HEK293T (cell line): ENCODE measurements around the gene CHMP5.
A peak's percentile ranks its signal among the peaks of the same experiment; 100 is the strongest.

Experiments
- CTCF ChIA-PET: fragments of 350-600 bp; formaldehyde crosslinking; extraction: SDS; loops from one replicate; lab custom pipeline; 2021; ENCODE audit warnings: antibody characterized with exemption, inconsistent platforms; lab: Yijun Ruan, JAX
- POLR2A ChIA-PET: fragments of 350-600 bp; formaldehyde crosslinking; extraction: SDS; loops from one replicate; lab custom pipeline; 2020; ENCODE audit warnings: antibody characterized with exemption, inconsistent platforms; lab: Yijun Ruan, JAX
- DNase-seq: peaks from one replicate; pipeline ENCODE4 v3.0.0; 2012; ENCODE audit warnings: mixed read lengths; ENCODE audit errors: extremely low spot score
- ARNT ChIP-seq: fragments of 450-650 bp; IDR thresholded peaks from 2 replicates; pipeline ENCODE4 v1.6.1; 2017; ENCODE audit warnings: mild to moderate bottlenecking
- BHLHE40 ChIP-seq: fragments of 450-650 bp; IDR thresholded peaks from 2 replicates; pipeline ENCODE4 v1.6.1; 2016; ENCODE audit warnings: mild to moderate bottlenecking, moderate library complexity, borderline replicate concordance
- CTBP1 ChIP-seq: fragments of 450-650 bp; IDR thresholded peaks from 2 replicates; pipeline ENCODE4 v1.6.1; 2016; ENCODE audit warnings: borderline replicate concordance
- ELF4 ChIP-seq: fragments of 450-650 bp; IDR thresholded peaks from 2 replicates; pipeline ENCODE4 v1.6.1; 2017; ENCODE audit warnings: antibody characterized with exemption
- FOXA1 ChIP-seq: fragments of 450-650 bp; IDR thresholded peaks from 2 replicates; pipeline ENCODE4 v1.6.1; 2016; ENCODE audit warnings: mild to moderate bottlenecking
- FOXK2 ChIP-seq: fragments of 450-650 bp; IDR thresholded peaks from 2 replicates; pipeline ENCODE4 v1.6.1; 2016; ENCODE audit warnings: mild to moderate bottlenecking
- FOXM1 ChIP-seq: fragments of 450-650 bp; IDR thresholded peaks from 2 replicates; pipeline ENCODE4 v1.6.1; 2017; ENCODE audit warnings: mild to moderate bottlenecking, borderline replicate concordance
- HDGF ChIP-seq: fragments of 450-650 bp; IDR thresholded peaks from 2 replicates; pipeline ENCODE4 v1.6.1; 2017; ENCODE audit warnings: antibody characterized with exemption, borderline replicate concordance
- L3MBTL2 ChIP-seq: fragments of 450-650 bp; conservative IDR thresholded peaks from 2 replicates; pipeline ENCODE4 v1.6.1; 2016; ENCODE audit warnings: mild to moderate bottlenecking
- LEF1 ChIP-seq: fragments of 450-650 bp; IDR thresholded peaks from 2 replicates; pipeline ENCODE4 v1.6.1; 2017; ENCODE audit warnings: mild to moderate bottlenecking, borderline replicate concordance
- NFRKB ChIP-seq: fragments of 450-650 bp; IDR thresholded peaks from 2 replicates; pipeline ENCODE4 v1.6.1; 2016; ENCODE audit warnings: mild to moderate bottlenecking, moderate library complexity
- SP1 ChIP-seq: fragments of 450-650 bp; IDR thresholded peaks from 2 replicates; pipeline ENCODE4 v1.6.1; 2017
- SUZ12 ChIP-seq: fragments of 450-650 bp; IDR thresholded peaks from 2 replicates; pipeline ENCODE4 v1.6.1; 2016; ENCODE audit warnings: mild to moderate bottlenecking
- TARDBP ChIP-seq: fragments of 450-650 bp; IDR thresholded peaks from 2 replicates; pipeline ENCODE4 v1.6.1; 2016
- ZNF384 ChIP-seq: fragments of 450-650 bp; IDR thresholded peaks from 2 replicates; pipeline ENCODE4 v1.6.1; 2016
- TF ChIP-seq, protein P1 (sequence below): fragments of 450-650 bp; IDR thresholded peaks from 2 replicates; pipeline ENCODE4 v1.6.1; 2016

The CHMP5 gene

DNA sequence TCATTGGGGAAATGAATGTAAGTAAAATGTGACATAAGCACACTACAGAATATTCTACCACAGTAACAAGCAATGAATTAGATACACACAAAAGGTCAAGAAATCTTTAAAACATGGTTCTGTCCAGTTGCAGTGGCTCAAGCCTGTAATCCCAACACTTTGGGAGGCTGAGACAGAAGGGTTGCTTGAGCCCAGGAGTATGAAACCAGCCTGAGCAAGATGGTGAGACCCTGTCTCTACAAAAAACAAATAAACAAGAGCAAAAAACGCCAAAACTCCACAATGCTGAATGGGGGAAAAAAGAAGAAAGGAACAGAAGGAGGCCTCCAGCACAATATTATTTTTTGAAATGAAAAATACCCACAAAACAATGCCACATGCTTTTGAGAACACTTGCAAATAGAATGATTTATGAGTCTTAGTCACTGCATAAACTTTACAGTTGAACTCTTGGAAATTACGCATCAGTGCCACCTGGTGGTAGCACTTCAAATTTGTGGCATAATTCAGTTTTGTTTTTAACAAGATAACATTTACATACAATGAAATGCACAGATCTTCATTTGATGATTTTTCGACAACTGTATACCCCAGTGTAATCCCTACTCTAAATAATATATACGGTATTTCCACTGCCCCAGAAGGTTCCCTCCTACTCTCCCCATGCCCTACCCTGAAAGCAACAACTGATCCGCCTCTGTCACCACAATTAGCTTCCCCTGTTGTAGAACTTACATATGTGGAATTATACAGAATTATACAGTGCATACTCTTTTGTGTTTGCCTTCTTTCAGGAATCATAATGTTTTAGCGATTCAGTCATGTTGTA is 39.3 kb upstream of the CHMP5 start:
- no peak for TF ChIP-seq TARDBP
- TF ChIP-seq, protein P1, sequence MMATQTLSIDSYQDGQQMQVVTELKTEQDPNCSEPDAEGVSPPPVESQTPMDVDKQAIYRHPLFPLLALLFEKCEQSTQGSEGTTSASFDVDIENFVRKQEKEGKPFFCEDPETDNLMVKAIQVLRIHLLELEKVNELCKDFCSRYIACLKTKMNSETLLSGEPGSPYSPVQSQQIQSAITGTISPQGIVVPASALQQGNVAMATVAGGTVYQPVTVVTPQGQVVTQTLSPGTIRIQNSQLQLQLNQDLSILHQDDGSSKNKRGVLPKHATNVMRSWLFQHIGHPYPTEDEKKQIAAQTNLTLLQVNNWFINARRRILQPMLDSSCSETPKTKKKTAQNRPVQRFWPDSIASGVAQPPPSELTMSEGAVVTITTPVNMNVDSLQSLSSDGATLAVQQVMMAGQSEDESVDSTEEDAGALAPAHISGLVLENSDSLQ = peak; percentile 96
- ChIA-PET POLR2A (no interaction called here), CTCF (interaction anchor here (0.6 to 0.9 kb wide), 3 partner anchors 143 to 146 kb away, joined by 3 read pairs; no protein-coding TSS in a partner anchor)
- DNase-seq = peak; percentile 60

DNA sequence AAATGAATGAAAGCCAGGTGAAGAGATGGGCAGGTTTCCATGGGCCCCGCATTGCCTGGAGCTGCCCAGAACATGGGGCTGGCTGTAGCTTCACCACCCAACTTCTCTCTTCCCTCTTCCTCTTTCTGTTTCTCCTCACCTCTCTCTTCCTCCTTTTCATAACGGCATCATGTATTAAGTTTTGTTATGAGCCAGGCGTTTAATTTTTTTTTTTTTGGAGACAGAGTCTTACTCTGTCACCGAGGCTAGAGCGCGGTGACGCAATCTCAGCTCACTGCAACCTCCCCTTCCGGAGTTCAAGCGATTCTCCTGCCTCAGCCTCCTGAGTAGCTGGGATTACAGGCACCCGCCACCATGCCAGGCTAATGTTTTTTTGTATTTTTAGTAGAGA is 37.8 kb upstream of the CHMP5 start:
- no peak for TF ChIP-seq ELF4
- no peak for TF ChIP-seq FOXM1
- no peak for TF ChIP-seq SUZ12
- TF ChIP-seq HDGF = no peak
- TF ChIP-seq ZNF384 = no peak
- TF ChIP-seq BHLHE40 = no peak
- TF ChIP-seq, protein P1 = no peak
- TF ChIP-seq CTBP1 = no peak
- no peak for TF ChIP-seq ARNT
- no peak for TF ChIP-seq FOXK2
- TF ChIP-seq TARDBP = no peak
- ChIA-PET CTCF (interaction anchor here (0.6 to 1.1 kb wide), 3 partner anchors 8 to 54 kb away, joined by 3 read pairs; no protein-coding TSS in a partner anchor), POLR2A (interaction anchor here (0.8 kb wide), 1 partner anchor 145 kb away, joined by 3 read pairs; no protein-coding TSS in a partner anchor)
- no peak for DNase-seq

DNA sequence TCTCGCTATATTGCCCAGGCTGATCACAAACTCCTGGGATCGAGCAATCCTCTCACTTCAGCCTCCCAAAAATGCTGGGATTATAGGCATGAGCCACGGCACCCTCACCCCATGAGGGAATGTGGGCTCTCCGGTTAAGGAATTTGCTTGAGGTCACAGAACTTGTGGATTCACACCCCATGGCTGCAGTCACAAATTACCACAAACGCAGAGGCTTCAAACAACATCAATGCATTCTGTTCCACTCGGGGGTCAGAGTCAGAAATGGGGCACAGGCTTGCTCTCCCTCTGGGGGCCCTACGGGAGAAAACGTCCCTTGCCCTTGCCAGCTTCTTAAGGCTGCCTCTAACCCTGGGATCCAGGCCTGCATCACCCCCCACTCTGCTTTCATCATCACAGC is 37.1 kb upstream of the CHMP5 start:
- CTCF ChIA-PET = interaction anchor here (0.6 to 1.1 kb wide), 2 partner anchors 35 to 55 kb away, joined by 3 read pairs; no protein-coding TSS in a partner anchor
- POLR2A ChIA-PET = no interaction called here

DNA sequence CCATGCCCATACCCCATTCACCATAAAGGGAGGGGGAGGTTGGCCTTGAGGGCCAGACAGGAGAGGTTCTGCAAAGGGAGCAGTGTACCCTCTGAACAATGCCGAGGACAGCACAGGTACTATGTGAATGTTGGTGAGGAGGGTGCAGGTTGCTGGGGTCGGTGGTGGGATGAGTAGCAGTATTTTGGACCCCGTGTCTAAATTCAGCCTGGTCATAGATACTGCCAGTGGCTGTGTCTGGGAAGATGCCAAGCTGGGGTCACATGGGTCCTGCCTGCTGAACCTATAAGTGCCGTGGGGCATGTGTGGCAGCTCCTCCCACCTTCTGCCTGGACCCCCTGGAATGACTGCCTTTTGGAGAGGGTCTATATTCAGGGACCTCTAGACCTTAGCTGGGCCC is 36.2 kb upstream of the CHMP5 start:
- TF ChIP-seq FOXM1 (no peak), ELF4 (no peak), SP1 (no peak)
- DNase-seq = no peak
- ChIA-PET CTCF (no interaction called here), POLR2A (no interaction called here)

More for the DNA sequence above, 37.1 kb upstream of the CHMP5 start:
- no peak for TF ChIP-seq ELF4
- TF ChIP-seq CTBP1 = no peak
- no peak for TF ChIP-seq FOXK2
- no peak for TF ChIP-seq TARDBP
- TF ChIP-seq SP1 = no peak
- no peak for TF ChIP-seq BHLHE40
- TF ChIP-seq, protein P1 = no peak
- TF ChIP-seq FOXM1 = no peak
- no peak for TF ChIP-seq HDGF
- no peak for TF ChIP-seq SUZ12
- TF ChIP-seq LEF1 = no peak
- no peak for TF ChIP-seq FOXA1
- no peak for TF ChIP-seq ZNF384
- TF ChIP-seq L3MBTL2 = no peak
- TF ChIP-seq NFRKB = no peak
- no peak for DNase-seq

DNA sequence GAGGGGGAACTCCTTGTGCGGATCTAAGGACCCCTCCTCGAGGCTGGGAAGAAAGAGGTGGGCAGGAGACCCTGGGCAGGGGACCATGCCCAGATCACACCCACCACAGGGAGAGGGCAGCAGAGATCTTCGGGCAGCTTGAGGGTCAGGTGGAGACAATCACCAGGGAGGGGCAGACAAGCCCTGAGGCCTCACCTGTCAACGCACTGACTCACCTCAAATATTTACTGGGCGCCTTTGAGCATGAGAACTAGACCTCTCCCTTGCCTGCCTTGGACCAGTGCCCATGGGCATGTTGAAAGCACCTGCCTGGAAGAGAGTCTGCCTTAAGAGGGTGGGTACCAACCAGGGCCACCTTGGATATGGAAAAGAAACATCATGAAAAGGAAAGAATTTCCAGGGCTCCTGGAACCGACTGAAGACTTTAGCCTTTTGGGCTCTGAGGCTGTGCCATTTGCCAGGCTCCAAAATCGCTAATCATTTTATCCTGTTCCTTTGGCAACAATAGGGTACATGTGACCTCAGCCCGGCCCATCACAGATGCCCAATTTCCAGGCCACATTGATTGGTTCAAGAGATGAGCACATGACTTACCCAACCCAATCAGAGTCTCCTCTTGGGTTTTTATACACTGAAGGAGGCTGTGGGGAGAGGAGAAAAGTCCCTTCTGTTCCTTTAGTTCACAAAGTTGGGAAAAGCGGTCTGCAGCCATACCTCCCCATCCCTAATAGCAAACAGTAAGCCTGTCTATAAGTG is 35.3 kb upstream of the CHMP5 start:
- POLR2A ChIA-PET = no interaction called here
- DNase-seq = no peak
- TF ChIP-seq FOXM1 (no peak), L3MBTL2 (no peak), ELF4 (no peak), SUZ12 (no peak), CTBP1 (no peak), FOXA1 (no peak), TARDBP (no peak)
- CTCF ChIA-PET = no interaction called here

DNA sequence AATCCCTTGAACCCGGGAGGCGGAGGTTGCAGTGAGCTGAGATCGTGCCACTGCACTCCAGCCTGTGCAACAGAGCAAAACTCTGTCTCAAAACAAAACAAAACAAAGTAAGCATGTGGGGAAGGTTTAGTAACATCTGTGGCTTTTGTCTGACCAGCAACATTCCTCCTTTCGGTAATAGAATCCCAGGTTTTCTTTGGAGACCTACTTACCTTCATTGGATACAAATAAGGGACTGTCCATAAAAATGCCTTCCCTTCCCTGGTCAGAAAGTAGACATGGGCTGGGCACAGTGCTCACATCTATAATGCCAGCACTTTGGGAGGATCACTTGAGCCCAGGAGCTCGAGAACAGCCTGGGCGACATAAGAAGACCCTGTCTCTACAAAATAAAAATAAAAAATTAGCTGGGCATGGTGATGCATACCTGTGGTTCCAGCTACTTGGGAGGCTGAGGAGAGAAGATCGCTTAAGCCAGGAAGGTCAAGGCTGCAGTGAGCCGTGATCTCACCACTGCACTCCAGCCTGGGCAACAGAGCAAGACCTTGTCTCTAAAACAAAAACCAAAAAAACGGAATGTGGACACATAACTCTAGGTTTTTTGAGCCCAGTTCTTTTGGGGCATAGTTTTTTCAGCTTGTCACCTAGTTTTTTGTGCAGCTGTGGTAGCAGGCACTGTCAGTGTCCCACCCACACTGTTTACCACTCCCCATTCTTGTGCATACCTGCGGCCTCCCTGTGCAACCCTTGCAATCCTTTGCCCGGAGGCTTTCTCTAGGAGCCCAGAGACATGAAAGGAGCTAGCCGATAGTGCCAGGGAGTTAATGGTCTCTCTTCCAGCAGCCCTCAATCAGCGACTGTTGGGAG is 33.9 kb upstream of the CHMP5 start:
- POLR2A ChIA-PET = no interaction called here
- CTCF ChIA-PET = no interaction called here
- no peak for DNase-seq
- TF ChIP-seq CTBP1 (no peak), TARDBP (no peak), LEF1 (no peak), ZNF384 (no peak), NFRKB (no peak), L3MBTL2 (no peak), SUZ12 (no peak), BHLHE40 (no peak), HDGF (no peak), FOXA1 (no peak), FOXK2 (no peak), FOXM1 (no peak), SP1 (no peak), ARNT (no peak), ELF4 (no peak)
- TF ChIP-seq, protein P1 = no peak
